ENCODE measurements around the gene CCDC40.

The CCDC40 gene

DNA sequence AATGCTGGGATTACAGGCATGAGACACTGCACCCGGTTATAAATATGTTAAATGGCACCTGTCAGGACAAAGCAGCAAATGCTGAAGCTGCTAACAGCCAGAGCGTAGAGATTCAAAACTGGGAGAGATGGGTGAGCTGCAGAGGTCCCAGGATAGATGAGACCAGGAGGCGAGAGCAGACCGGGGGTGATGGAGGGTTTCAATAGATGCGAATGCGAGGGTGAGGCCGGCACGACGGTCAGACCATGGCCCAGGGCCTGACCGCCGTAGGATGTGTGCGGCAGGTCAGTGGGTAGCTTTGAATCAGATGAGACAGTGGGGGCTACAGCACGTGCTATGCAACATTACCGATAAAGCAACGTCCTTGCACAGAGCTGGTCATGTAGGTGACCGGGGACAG lies 14.3 kb downstream of the CCDC40 start:
- DNase-seq: no peak

DNA sequence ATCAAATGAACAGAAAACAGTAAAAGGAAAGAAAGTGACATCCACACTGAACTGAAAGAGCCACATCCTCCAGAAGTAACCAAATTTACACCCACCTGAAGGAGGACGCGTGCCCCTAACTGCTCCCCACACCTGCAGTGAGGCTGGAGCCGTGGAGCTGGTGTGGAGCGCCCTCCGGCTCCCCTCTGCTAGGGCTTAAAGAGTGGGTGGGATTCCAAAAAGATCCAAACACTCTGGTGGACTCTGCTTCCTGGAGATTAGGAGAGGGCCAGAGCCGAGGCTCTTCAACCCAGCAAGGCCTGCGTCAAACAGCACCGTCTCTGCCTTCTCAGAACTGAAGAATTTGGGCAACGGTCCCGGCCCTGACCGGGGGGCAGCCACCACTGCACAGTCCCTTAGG lies 15.2 kb downstream of the CCDC40 start:
- no peak for DNase-seq

DNA sequence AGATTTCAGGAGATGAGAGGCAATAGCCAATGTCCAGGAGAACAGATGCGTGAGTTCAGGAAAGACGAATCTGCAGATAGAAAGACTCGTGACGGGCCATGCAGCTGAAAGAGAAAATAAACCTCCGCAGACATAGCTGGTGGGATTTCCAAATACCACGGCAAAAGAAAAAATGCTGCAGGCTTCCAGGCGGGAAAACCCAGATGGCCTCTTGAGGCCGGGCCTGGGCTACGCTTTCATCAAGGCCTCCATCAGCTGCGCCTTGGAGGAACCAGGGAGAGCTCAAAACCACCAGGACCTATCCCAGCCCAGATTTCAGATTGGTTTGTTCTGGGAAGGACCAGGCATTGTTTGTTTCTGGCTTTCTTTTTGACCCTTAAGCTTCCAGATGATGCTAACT lies 16.7 kb downstream of the CCDC40 start:
- no peak for DNase-seq

DNA sequence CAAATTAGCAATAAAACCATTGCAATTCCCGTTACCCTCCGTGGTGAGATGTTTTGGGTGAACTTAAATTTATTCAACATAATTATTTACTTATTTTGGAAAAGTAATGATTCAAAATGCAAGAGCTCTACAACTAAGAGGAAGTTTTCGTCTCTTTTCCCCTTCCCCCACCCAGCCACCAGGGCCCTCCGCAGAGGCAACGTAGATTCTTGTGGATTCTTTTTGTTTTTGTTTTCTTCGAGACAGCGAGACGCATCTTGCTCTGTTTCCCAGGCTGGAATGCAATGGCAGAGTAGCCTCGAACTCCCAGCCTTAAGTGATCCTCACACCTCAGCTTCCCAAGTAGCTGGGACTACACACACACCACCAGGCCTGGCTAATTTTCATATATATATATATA lies 19.2 kb downstream of the CCDC40 start:
- DNase-seq: no peak

DNA sequence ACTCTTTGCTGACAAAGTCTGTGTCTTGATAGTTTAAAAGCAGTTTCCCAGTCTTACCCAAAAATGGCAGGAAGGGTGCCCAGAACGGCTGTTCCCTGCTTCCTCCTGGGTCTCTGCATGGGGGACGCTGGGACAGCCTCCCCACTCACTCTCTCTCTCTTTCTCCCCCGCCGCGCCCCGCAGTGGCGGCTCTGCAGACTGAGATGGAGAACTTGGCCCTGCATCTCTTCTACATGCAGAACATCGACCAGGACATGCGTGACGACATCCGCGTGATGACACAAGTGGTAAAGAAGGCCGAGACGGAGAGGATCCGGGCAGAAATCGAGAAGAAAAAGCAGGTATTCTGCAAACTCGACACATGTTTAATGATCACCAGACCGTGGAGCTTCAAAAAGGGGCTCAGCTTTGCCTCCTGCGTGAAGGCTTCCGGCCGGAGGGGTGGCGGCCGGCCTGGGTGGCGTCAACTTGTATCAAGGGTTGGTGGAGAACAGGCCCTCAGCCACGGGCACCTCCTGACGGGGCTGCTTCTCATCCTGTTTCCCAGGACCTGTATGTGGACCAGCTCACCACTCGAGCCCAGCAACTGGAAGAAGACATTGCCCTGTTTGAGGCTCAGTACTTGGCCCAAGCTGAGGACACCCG lies 22.0 kb downstream of the CCDC40 start:
- no peak for DNase-seq

DNA sequence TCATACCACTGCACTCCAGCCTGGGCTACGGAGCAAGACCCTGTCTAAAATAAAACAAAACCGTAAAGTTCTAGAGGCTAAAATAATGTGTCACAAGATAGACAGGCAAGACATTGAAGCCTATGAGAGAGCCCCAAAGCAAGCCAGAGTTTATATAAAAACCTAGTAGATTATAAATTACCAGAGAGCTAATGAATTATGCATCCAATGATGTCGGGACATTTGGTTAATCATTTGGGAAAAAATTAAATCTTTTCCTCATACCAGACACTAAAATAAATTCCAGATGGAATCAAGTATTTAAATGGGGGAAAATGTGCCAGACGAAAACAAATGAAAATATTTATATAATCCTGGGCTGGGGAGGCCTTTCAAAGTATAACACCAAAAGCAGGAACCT lies 24.2 kb downstream of the CCDC40 start:
- DNase-seq: no peak

DNA sequence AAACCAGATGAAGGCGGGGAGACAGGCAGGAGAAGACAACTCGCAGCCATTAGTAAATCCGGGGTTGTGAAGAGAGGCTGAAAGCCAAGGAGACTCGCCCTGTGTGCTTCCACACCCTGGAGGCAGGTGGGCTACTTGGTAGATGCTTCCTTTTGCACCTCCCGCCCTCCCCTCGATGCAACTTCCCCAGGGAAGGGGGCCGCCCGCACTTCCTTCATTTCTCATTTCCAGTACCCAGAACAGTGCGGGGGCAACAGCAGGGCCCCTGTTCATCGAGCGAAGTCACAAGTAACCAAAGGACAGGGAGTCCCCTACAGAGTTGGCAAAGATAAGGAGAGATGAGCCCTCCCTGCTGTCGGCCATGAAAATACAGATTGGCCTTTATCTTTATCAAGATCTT lies 25.0 kb downstream of the CCDC40 start:
- no peak for DNase-seq

DNA sequence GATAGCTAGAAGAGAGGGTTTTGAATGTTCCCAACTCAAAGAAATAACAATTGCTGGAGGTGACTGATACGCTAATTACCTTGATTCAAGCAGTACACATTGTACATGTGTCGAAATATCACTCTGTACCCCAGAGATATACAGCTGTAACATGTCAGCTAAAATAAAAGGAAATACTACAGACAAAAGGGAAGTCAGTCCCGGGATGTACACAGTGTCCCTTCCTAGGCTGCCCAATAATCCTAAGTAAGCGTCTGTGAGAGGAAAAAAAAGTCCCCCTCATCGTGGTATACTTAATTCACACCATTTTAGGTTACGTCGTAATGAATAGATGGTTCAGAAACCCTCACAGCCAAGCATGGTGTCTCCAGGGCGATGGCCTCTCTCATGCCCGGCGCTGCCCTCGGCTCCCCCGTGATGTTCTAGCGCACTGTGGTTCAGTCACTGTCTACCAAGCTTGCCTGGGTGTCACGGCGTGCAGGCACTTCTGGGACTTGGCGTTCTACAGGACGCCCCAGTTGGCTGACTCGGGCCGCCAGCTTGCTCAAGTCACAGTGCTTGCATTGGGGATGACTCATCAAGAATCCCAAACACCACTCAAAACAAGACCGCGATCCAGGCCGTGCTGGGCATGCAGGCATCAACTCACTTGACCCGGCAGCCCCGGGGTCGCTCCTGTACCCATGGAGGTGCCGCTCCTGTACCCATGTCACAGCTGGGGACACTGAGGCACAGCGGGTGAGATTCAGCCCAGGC lies 27.6 kb downstream of the CCDC40 start:
- DNase-seq: no peak

DNA sequence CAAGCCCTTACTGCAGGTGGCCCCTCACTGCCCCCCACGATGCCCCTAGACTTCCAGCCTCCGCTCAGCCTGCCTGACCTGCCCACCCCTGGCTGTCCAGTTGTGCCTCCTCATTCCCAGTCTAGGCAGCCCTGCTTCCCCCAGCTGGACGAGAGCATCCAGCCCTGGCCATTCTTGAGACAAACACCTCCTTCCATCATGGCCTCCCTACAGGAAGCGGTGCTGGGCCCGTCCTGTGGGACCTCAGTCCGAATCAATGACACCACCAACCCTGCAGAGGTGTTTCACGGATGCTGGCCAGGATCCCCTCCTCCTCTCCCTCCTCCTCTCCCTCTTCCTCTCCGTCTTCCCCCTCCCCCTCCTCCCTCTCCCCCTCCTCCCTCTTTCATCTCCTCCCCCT lies 28.3 kb downstream of the CCDC40 start:
- DNase-seq: no peak

DNA sequence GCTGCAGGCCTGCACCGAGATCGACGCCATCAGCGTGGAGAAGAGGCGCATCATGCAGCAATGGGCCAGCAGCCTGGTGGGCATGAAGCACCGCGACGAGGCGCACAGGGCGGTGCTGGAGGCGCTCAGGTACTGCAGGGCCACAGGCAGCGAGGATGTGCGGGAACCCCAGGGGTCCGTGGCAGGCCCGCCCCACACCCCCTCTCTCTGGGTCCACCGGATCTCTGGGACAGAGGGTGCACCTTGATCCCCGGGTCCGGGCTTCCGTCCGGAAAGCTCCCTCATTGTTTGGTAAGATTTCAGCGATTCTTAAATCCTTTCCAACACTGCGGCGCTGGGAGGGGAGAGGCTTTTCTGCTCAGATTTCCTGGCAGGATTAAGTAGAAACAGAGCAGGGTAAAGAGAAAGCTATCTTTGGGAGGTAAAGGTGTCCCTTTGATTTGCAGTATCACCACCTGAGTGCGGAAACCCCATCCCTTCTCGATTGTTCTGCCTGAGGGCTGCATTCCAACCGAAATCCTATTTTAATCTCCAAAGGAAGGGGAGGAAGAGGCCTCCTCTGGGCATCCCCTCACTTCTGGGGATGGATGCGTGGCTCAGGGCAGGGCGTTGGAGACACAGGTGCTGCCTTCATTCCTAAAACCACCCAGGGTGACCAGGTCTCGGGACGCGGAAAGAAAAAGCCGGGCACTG lies 29.2 kb downstream of the CCDC40 start:
- no peak for DNase-seq

DNA sequence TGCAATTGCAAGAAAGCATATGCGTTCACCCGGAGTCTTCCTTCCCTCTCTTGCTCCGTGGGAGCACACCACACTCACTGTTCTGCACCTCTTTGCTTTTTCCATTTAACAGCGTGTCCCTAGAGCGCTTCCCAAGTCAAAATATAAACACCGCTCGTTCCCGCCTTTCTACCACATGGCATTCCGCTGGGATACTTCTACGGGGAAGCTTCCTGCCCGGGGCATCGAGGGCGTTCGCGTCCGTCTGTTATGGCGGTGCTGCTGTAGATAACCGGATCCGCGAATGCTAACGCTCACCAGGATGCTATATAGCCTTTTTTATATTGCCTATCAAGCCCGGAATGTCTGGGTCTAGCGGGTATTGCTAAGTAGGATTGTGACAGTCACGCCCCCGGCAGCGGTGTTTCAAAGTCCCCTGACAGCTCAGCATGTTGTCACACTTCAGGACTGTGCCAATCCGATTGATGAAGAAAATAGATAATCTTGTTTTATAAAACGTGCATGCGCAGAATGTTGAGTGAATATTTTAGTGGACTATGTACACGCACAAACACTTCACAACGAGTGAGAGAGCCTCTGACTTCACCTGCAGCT lies 31.0 kb downstream of the CCDC40 start:
- no peak for DNase-seq

DNA sequence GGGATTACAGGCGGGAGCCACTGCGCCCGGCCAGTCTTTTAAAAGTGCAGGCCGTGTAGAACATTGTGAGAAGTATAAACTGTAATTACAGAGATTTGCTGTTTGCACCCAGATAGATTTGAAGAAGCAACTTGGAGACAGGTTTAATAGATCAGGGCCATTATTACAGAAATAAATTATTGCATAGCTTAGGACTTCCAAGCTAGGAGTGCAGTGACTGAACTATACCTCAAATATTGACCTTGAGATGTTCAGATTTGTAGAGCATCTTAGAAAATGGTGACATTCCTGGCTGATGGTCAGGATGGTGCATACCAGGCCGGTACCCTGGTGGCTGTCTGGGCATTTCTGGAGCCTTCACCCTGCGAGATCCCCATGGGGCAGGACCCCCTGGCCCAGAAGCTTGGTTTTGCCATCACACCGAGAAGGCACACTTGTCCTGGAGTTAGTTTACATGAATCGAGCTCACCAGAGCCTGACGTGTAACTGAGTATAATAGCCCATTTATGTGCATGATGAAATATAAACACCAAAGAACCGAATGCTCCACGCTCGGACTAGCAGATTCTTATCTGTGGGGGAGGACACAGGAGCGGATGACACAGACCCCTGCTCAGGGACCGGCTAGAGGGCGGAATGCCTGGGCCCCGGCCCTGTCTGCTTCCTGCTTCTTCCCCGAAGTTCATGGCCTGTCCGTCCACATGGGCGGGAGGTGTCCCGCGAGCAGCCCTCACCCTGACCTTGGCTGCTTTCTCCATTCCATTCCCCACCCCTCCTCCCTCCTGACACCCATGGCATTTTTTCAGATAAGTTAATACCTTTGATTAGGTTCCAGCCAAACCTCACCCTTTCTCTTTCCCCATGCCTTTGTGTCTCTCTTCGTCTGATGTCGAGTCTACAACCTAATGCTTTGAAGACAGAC lies 32.1 kb downstream of the CCDC40 start:
- DNase-seq: no peak

DNA sequence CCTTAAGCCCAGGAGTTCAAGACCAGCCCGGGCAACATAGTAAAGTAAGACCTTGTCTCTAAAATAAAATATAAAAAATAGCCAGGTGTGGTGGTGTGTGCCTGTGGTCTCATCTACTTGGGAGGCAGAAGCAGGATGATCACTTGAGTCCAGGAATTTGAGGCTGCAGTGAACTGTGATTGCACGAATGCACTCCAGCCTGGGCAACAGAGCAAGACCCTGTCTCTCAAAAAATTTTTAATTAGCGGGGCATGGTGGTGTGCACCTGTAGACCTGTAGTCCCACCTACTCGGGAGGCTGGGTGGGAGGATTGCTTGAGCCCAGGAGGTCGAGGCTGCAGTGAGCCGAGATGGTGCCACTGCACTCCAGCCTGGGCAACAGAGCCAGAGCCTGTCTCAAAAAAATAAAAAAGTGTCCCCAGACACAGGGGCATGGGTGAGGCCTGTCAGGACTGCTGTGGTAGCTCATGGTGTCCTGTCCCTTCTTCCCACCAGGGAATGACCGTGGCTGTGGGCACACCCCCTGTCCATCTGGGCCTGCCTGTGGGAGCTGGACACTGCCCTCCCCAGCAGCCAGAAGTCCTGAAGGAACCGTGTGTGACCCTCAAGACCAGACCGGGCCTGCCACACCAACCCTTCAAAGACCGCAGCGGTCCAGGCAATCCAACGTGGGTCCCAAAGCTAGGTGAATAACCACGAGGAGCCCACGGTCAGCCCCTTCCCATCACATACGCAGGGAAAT lies 34.1 kb downstream of the CCDC40 start:
- no peak for DNase-seq

DNA sequence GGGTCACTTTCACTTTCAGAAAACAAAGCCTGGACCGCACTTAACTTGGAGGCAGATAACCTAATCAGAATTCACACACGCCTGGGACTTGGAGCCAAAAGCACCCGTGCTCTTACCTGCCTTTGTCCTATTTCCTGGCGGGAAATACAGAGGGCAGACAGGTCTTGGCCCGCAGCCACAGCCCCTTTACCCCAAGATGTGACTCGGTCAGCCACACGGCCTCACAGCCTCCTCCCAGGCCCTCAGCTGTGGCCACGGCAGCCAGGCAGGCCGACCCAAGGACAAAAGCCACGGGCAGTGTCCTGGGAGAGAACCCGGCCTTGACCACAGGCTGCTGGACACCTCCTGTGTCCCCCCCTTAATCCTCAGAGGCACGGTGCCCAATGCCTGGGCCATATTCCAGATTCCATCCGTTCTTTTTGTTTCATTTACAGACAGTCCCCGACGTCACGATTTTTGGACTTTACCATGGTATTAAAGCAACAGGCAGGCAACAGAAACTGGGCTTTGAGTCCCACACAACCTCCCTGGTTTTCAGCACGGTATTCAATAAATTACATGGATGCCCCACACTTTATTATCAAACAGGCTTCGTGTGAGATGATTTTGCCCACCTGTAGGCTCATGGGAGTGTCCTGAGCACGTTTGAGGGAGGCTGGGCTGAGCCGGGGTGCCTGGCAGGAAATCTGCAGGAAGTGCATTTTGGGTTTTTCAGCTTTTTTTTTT lies 34.8 kb downstream of the CCDC40 start:
- DNase-seq: no peak

DNA sequence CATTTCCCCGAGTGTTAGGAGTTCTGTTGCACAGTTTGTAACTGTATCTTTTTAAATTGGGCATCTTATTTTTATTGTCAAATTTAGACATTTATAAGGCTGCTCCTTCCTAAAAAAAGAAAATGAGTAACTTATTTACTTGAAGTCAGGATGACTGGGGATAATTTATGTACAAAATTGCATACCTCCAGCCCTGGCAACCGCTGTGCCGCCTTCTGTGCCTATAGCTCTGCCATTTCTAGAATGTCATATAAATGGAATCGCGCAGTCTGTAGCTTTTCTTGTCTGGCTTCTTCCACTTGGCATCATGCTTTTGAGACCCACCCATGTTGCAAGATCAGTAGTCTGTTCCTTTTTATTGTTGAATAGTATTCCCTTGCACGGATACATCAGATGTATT lies 36.0 kb downstream of the CCDC40 start:
- DNase-seq: no peak

DNA sequence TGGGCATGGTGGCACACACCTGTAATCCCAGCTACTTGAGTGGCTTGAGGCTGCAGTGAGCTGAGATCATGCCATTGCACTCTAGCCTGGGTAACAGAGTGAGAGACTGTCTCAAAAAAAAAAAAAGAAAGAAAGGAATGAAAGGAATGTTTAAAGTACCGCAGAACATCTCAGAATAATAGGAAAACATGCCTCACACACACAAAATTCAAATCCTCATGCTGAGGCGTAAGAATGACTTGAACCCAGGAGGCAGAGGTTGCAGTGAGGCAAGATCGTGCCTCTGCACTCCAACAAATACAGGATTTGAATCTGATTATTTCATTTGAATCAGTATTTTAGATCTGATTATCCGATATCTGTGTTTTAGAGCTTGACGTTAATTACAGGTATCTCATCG lies 43.6 kb downstream of the CCDC40 start:
- no peak for DNase-seq

DNA sequence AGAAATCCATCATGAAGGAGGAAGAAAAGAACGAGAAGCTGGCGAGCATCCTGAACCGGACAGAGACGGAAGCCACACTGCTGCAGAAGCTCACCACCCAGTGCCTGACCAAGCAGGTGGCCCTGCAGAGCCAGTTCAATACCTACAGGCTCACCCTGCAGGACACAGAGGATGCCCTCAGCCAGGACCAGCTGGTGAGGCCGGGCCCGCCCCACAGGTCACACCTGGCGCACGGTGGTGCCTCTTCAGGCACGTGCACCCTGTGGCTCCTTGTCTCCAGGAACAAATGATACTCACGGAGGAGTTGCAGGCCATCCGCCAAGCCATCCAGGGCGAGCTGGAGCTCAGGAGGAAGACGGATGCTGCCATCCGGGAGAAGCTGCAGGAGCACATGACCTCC lies 45.2 kb downstream of the CCDC40 start:
- no peak for DNase-seq

DNA sequence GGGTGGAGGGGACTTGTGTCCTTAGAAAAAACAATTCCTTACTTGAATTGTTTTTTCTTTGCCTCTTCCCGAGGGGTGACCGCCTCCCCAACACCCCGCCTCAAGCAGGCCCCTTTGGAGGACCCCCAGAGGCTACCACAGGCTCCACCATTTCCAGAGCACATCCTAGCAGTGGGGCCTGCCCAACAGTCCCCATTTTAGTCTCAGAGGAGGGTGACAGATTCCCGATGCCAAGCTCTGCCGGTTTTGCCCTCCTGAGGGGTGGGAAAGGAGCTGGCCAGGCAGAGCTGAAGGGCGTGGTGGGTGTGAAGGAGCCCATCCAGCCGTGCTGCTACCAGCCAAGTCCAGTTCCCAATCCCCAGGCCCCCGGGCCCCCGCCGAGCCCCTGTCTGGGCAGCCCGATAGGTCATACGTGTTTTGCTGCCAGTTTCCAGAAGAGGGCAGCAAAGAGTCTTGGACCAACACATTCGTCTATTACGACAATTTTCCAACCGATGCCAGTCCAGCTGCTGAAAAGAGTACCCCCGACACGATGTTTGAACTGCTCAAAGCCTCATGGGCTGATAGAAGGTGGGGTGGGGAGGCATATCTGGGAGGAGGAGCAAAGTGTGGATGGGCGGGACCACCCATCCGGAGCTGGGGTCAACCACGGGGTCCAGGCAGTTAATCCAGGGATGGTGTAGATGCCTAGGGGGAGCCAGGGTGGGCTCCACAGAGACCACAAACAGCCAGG lies 46.1 kb downstream of the CCDC40 start:
- DNase-seq: peak; percentile 60

DNA sequence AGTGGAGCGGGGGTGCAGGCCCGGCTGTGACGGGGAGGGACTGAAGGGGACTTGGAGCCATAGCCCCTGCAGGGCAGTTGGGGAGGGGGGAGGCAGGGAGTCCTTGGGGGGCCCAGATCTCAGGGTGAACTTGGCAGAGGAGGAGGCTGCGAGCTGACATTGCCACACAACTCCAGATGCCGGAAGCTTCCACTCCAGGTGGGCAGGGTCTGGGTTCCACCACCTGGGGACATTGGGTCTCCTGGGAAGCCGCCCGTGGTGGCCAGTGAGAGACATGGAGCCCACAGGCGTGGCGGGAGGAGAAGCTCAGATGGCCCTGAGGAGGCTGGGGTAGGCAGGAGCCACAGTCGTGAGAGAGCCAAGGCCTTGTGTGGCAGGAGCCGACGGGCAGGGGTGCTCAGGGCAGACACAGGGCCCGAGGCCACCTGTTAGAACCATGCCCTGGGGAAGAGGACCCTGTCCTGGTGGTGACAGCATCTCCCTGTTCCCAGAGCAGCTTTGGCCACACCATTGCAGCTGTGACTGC lies 46.8 kb downstream of the CCDC40 start:
- DNase-seq: no peak

DNA sequence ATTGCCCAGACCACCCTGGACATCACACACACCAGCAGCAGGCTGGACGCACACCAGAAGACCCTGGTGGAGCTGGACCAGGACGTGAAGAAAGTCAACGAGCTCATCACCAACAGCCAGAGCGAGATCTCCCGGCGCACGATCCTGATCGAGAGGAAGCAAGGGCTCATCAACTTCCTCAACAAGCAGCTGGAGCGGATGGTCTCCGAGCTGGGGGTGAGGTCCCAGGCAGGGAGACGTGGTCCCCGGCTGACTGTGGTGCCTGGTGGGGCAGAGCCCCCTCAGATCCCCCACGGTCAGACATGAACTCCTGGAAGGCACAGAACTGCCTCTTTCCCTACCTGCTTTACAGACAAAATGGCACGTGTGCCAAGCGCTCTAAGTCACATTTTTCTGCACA lies 48.3 kb downstream of the CCDC40 start:
- DNase-seq: no peak

All from GDM1 (cell line).